Tibial artery (tissue), 4 donors: Measurements from ENCODE around the gene PAMR1.
A peak's percentile ranks its signal among the peaks of the same experiment; 100 is the strongest.

ENCODE experiments used
- DNase-seq, 2 donors: peaks; one replicate each; pipeline ENCODE4 v3.0.0-alpha.2; 2019
- H3K27ac ChIP-seq, 2 donors: fragments of 200-600 bp; sonication (generic) in 1 of 2; 1 replicate in 1 of 2; 2 replicates in 1 of 2; pipeline ENCODE4 v1.5.1; 2018 to 2019; ENCODE audit warnings: mild to moderate bottlenecking in 1 of 2
- H3K27me3 ChIP-seq, 2 donors: fragments of 200-600 bp; sonication (generic) in 1 of 2; one replicate each; pipeline versions ENCODE4 v1.5.1 to v1.6.0; 2016 to 2019
- H3K36me3 ChIP-seq, 3 donors: fragments of 200-600 bp; sonication (generic) in 2 of 3; one replicate each; pipeline ENCODE4 v1.5.1; 2016 to 2019; ENCODE audit warnings: mild to moderate bottlenecking in 2 of 3
- H3K4me1 ChIP-seq, 4 donors: fragments of 200-600 bp; sonication (generic) in 2 of 4; 1 replicate in 3 of 4; 2 replicates in 1 of 4; pipeline ENCODE4 v1.5.1; 2016 to 2019
- H3K4me3 ChIP-seq, 2 donors: fragments of 200-600 bp; sonication (generic) in 1 of 2; 1 replicate in 1 of 2; 2 replicates in 1 of 2; pipeline ENCODE4 v1.5.1; 2018 to 2019; ENCODE audit warnings: mild to moderate bottlenecking in 2 of 2
- H3K9me3 ChIP-seq, 3 donors: fragments of 200-600 bp; sonication (generic) in 1 of 3; one replicate each; pipeline ENCODE4 v1.5.1; 2016 to 2019
- CTCF ChIP-seq, 2 experiments: fragments of 200-600 bp in 1 of 2; fragments of 450-650 bp in 1 of 2; IDR thresholded peaks; one replicate each; pipeline ENCODE4 v1.5.1; 2017 to 2019; ENCODE audit warnings: antibody characterized with exemption in 2 of 2, mild to moderate bottlenecking in 1 of 2, moderate library complexity in 1 of 2
- intact Hi-C: fragments of 100-400 bp; cut with DNase I; formaldehyde crosslinking; loops from one replicate; pipeline ENCODE4 v1.15.0; 2023; ENCODE audit warnings: low total_unique reads

PAMR1 gene

GRCh38 chr11:35541621-35542375 is 16.4 kb upstream of the PAMR1 start:
- H3K36me3 ChIP-seq, result no peaks in the 10 kb centered on the region
- peak; percentile 75 for DNase-seq
- no peaks in the 10 kb centered on the region for H3K27me3 ChIP-seq
- peak overlapping the region; percentile 20 to 33 for H3K27ac ChIP-seq
- H3K4me3 ChIP-seq, result no peak overlapping the region
- intact Hi-C loops, result no loop called here
- H3K4me1 ChIP-seq, result peaks cover 0 to 22% (median 6%) of the 10 kb centered on the region in 4 donors
- H3K9me3 ChIP-seq, result no peaks in the 10 kb centered on the region
- TF ChIP-seq CTCF (IDR thresholded peaks at IDR 0.05), result no peak

- no peak for TF ChIP-seq CTCF (IDR thresholded peaks at IDR 0.05)
- no peaks in the 10 kb centered on the region for H3K27me3 ChIP-seq
- H3K4me3 ChIP-seq, result no peak overlapping the region
- no peaks in the 10 kb centered on the region for H3K36me3 ChIP-seq
- no peaks in the 10 kb centered on the region for H3K9me3 ChIP-seq
- no peak for DNase-seq
- H3K4me1 ChIP-seq, result peaks cover 0 to 22% (median 6%) of the 10 kb centered on the region in 4 donors
- no peak overlapping the region for H3K27ac ChIP-seq
- intact Hi-C loops, result no loop called here
These were observed 15.1 kb upstream of the PAMR1 start for GRCh38 chr11:35540526-35540925.

- DNase-seq, result peak; percentile 72 to 78
- no peaks in the 10 kb centered on the region for H3K36me3 ChIP-seq
- H3K4me3 ChIP-seq, result no peak overlapping the region
- H3K9me3 ChIP-seq, result no peaks in the 10 kb centered on the region
- TF ChIP-seq CTCF (IDR thresholded peaks at IDR 0.05), result no peak
- H3K27me3 ChIP-seq, result no peaks in the 10 kb centered on the region
- intact Hi-C loops, result no loop called here
- H3K4me1 ChIP-seq, result peaks cover 0 to 22% (median 6%) of the 10 kb centered on the region in 4 donors
- H3K27ac ChIP-seq, result no peak overlapping the region
These were observed 14.4 kb upstream of the PAMR1 start for GRCh38 chr11:35539781-35540281.

GRCh38 chr11:35539256-35539655 is 13.8 kb upstream of the PAMR1 start:
- H3K9me3 ChIP-seq, result no peaks in the 10 kb centered on the region
- no peaks in the 10 kb centered on the region for H3K27me3 ChIP-seq
- no peaks in the 10 kb centered on the region for H3K36me3 ChIP-seq
- DNase-seq, result no peak
- H3K27ac ChIP-seq, result no peak overlapping the region
- H3K4me3 ChIP-seq, result no peak overlapping the region
- H3K4me1 ChIP-seq, result peaks cover 0 to 22% (median 6%) of the 10 kb centered on the region in 4 donors
- intact Hi-C loops, result no loop called here
- no peak for TF ChIP-seq CTCF (IDR thresholded peaks at IDR 0.05)

- intact Hi-C loops, result no loop called here
- Histone ChIP-seq H3K27ac (no peak overlapping the region), H3K27me3 (no peaks in the 10 kb centered on the region), H3K36me3 (no peaks in the 10 kb centered on the region), H3K9me3 (no peaks in the 10 kb centered on the region), H3K4me3 (no peak overlapping the region), H3K4me1 (peaks cover 0 to 8% (median 0%) of the 10 kb centered on the region in 4 donors)
- no peak for TF ChIP-seq CTCF (IDR thresholded peaks at IDR 0.05)
- DNase-seq, result no peak
These were observed 11.1 kb upstream of the PAMR1 start for GRCh38 chr11:35536470-35536869.
